ENCODE data around the gene ANGEL1. TPM values are rescaled to one million over a fixed set of nuclear protein-coding genes. Genes with fewer than 3 reads are reported as not detected.

ANGEL1 gene
- total RNA-seq, 2 experiments from 2014 or later: 17.6 to 33.7 TPM

- Histone ChIP-seq H3K36me3 (ENCODE audit: insufficient read depth, low read length) (no peaks in the 10 kb centered on the region), H3K9me3 (ENCODE audit: low read length) (no peaks in the 10 kb centered on the region), H3K9me2 (ENCODE audit: insufficient read depth, low read length) (no peaks in the 10 kb centered on the region), H4K20me1 (ENCODE audit: insufficient read depth, low read length) (no peaks in the 10 kb centered on the region), H3K27ac (ENCODE audit: low read depth, low read length, poor library complexity, severe bottlenecking) (no peak overlapping the region), H3K4me3 (ENCODE audit: low read depth, low read length, poor library complexity, severe bottlenecking) (no peak overlapping the region), H3K4me2 (ENCODE audit: low read length) (no peak overlapping the region), H2AFZ (ENCODE audit: low read length) (no peak overlapping the region), H3K79me2 (ENCODE audit: insufficient read depth, low read depth, low read length) (no peaks in the 10 kb centered on the region), H3K4me1 (ENCODE audit: insufficient read depth, low read length, poor library complexity, severe bottlenecking) (no peaks in the 10 kb centered on the region)
- no peak for TF ChIP-seq EZH2phosphoT487 (IDR thresholded peaks at IDR 0.05; ENCODE audit: borderline replicate concordance, low read depth, low read length)
- TF ChIP-seq, protein P1, sequence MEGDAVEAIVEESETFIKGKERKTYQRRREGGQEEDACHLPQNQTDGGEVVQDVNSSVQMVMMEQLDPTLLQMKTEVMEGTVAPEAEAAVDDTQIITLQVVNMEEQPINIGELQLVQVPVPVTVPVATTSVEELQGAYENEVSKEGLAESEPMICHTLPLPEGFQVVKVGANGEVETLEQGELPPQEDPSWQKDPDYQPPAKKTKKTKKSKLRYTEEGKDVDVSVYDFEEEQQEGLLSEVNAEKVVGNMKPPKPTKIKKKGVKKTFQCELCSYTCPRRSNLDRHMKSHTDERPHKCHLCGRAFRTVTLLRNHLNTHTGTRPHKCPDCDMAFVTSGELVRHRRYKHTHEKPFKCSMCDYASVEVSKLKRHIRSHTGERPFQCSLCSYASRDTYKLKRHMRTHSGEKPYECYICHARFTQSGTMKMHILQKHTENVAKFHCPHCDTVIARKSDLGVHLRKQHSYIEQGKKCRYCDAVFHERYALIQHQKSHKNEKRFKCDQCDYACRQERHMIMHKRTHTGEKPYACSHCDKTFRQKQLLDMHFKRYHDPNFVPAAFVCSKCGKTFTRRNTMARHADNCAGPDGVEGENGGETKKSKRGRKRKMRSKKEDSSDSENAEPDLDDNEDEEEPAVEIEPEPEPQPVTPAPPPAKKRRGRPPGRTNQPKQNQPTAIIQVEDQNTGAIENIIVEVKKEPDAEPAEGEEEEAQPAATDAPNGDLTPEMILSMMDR (conservative IDR thresholded peaks at IDR 0.05; ENCODE audit: low read length): no peak
- intact Hi-C loops (cut with micrococcal nuclease; ENCODE audit: unreplicated experiment): no loop called here
- CTCF ChIA-PET (ENCODE audit: unreplicated experiment): no interaction called here
- POLR2A ChIA-PET: no interaction called here
- BruUV-seq (replicated peaks): no TSS peak
- DNase-seq (ENCODE audit: low spot score): no peak
Observed at GRCh38 chr14:76760331-76761135, 52.1 kb downstream of the ANGEL1 start.

DNA sequence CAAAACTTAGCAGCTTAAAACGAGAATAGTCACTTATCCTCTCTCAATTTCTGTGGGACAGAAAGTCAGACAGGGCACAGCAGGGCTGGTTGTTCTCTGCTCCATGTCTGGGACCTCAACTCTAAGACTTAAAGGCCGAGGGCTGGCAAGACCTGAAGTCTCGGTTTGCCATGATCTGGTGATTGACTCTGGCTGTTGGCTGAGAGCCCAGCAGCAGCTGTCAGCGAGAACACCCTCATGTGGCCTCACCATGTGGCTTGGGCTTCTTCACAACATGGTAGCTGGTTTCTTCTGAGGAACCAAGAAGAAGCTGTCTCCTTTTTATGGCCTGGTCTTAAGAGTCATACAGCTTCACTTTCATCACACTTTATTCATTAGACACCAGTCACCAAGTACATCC lies 53.1 kb downstream of the ANGEL1 start:
- Histone ChIP-seq H3K9me3 (ENCODE audit: low read length) (no peaks in the 10 kb centered on the region), H3K9me2 (ENCODE audit: insufficient read depth, low read length) (no peaks in the 10 kb centered on the region), H3K79me2 (ENCODE audit: insufficient read depth, low read depth, low read length) (no peaks in the 10 kb centered on the region), H3K4me3 (ENCODE audit: low read depth, low read length, poor library complexity, severe bottlenecking) (no peak overlapping the region), H3K4me1 (ENCODE audit: insufficient read depth, low read length, poor library complexity, severe bottlenecking) (no peaks in the 10 kb centered on the region), H3K4me2 (ENCODE audit: low read length) (no peak overlapping the region), H2AFZ (ENCODE audit: low read length) (no peak overlapping the region), H3K27ac (ENCODE audit: low read depth, low read length, poor library complexity, severe bottlenecking) (no peak overlapping the region), H4K20me1 (ENCODE audit: insufficient read depth, low read length) (no peaks in the 10 kb centered on the region), H3K36me3 (ENCODE audit: insufficient read depth, low read length) (no peaks in the 10 kb centered on the region)
- DNase-seq (ENCODE audit: low spot score): no peak
- ChIA-PET POLR2A (no interaction called here), CTCF (ENCODE audit: unreplicated experiment) (no interaction called here)
- TF ChIP-seq, protein P1 (conservative IDR thresholded peaks at IDR 0.05; ENCODE audit: low read length): no peak
- no peak for TF ChIP-seq EZH2phosphoT487 (IDR thresholded peaks at IDR 0.05; ENCODE audit: borderline replicate concordance, low read depth, low read length)
- BruUV-seq (replicated peaks): no TSS peak
- intact Hi-C loops (cut with micrococcal nuclease; ENCODE audit: unreplicated experiment): no loop called here

DNA sequence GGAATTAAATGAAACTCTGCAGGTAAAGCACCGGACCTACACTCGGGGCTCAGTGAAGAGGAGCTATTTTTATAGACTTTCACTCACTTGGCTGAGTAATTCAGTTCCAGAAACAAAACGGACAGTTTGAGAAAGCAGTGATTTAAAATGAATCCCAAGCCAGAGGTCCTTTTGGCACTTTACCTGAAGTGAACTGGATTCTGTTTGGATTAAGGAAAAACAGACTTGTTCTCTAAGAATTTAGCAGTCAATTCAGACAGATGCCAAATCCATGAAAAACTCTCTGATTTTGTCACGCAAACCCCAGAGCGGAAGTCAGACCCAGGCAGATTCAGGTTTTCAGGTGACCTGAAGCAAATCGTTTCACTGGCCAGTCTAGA lies 56.3 kb downstream of the ANGEL1 start:
- Histone ChIP-seq H3K4me3 (ENCODE audit: low read depth, low read length, poor library complexity, severe bottlenecking) (no peak overlapping the region), H3K4me1 (ENCODE audit: insufficient read depth, low read length, poor library complexity, severe bottlenecking) (no peaks in the 10 kb centered on the region), H3K27ac (ENCODE audit: low read depth, low read length, poor library complexity, severe bottlenecking) (no peak overlapping the region), H3K4me2 (ENCODE audit: low read length) (no peak overlapping the region), H3K9me3 (ENCODE audit: low read length) (no peaks in the 10 kb centered on the region), H3K79me2 (ENCODE audit: insufficient read depth, low read depth, low read length) (no peaks in the 10 kb centered on the region), H4K20me1 (ENCODE audit: insufficient read depth, low read length) (no peaks in the 10 kb centered on the region), H3K9me2 (ENCODE audit: insufficient read depth, low read length) (no peaks in the 10 kb centered on the region), H2AFZ (ENCODE audit: low read length) (no peak overlapping the region), H3K36me3 (ENCODE audit: insufficient read depth, low read length) (no peaks in the 10 kb centered on the region)
- ChIA-PET CTCF (ENCODE audit: unreplicated experiment) (no interaction called here), POLR2A (no interaction called here)
- intact Hi-C loops (cut with micrococcal nuclease; ENCODE audit: unreplicated experiment): no loop called here
- TF ChIP-seq EZH2phosphoT487 (IDR thresholded peaks at IDR 0.05; ENCODE audit: borderline replicate concordance, low read depth, low read length): no peak
- TF ChIP-seq, protein P1 (conservative IDR thresholded peaks at IDR 0.05; ENCODE audit: low read length): no peak
- BruUV-seq (replicated peaks): no TSS peak
- DNase-seq (ENCODE audit: low spot score): no peak

All from OCI-LY7 (cell line).